ENCODE results near the gene BCAS3.

GRCh38 chr17:61334673-61335072 lies 657.0 kb downstream of the BCAS3 start:
- TF ChIP-seq, protein P1, sequence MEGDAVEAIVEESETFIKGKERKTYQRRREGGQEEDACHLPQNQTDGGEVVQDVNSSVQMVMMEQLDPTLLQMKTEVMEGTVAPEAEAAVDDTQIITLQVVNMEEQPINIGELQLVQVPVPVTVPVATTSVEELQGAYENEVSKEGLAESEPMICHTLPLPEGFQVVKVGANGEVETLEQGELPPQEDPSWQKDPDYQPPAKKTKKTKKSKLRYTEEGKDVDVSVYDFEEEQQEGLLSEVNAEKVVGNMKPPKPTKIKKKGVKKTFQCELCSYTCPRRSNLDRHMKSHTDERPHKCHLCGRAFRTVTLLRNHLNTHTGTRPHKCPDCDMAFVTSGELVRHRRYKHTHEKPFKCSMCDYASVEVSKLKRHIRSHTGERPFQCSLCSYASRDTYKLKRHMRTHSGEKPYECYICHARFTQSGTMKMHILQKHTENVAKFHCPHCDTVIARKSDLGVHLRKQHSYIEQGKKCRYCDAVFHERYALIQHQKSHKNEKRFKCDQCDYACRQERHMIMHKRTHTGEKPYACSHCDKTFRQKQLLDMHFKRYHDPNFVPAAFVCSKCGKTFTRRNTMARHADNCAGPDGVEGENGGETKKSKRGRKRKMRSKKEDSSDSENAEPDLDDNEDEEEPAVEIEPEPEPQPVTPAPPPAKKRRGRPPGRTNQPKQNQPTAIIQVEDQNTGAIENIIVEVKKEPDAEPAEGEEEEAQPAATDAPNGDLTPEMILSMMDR (IDR thresholded peaks at IDR 0.05) = no peak
- TF ChIP-seq POLR2A (IDR thresholded peaks at IDR 0.05) (no peak), EP300 (IDR thresholded peaks at IDR 0.05) (no peak)

All from ovary (tissue), 3 donors.